HG02870 (cell line): ENCODE measurements around the gene GHR.

Source experiments
- ATAC-seq: cut with Tn5 transposase; IDR thresholded peaks from one replicate; pipeline ENCODE4 v1.9.1; 2021; ENCODE audit warnings: mild to moderate bottlenecking, moderate library complexity; ENCODE audit not compliant: unreplicated experiment

Gene GHR

DNA sequence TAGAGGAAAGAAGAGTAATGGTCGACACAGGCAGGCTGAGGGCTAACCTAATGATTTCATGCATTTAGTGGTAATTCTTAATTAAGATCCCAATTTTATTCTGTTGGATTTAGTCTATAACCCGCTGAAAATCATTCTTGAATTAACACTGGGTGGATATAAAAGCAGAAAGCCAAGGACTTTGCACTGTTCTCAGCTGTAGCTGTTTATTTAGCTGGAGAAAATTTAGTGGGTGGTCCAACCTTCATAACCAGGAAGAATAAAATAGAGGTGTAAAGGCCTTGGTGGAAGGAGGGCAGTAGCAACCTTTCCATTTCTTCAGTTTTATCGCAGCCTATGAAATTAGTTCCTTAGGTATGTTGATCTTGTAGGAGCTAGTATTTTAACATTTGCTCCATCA is 92.3 kb downstream of the GHR start:
- ATAC-seq: no peak

- no peak for ATAC-seq
These were observed 93.2 kb downstream of the GHR start for GRCh38 chr5:42516282-42517042.

GRCh38 chr5:42517164-42517563 is 93.9 kb downstream of the GHR start:
- no peak for ATAC-seq

DNA sequence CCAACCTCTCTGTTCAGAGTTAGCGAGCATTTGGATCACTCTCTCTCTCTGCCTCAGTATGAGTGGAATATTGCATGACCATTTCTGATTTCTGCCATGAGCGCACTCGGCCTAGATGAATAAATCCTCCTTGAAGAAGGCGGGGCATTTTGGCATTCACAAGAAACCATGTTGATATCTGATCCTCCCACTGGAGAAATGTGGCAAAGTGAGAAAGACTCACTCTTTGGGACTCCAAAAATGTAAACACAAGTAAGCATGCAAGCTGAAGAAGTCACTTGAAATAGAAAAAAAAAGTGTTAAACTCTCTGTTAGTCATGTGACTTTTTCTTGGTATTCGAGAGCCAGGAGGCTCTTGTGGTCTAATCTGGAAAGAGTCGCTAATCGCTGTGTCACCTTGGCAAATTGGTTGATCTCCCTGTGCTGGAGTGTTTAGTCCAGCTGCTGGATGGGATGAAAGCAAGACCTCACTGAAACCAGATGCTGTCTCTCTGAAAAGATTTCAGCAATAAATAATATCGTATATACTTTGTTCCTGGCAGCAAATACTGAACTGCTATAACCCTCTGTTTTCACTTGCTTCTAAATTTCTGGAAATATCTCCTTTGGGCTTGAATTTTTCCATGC is 95.5 kb downstream of the GHR start:
- ATAC-seq: no peak

DNA sequence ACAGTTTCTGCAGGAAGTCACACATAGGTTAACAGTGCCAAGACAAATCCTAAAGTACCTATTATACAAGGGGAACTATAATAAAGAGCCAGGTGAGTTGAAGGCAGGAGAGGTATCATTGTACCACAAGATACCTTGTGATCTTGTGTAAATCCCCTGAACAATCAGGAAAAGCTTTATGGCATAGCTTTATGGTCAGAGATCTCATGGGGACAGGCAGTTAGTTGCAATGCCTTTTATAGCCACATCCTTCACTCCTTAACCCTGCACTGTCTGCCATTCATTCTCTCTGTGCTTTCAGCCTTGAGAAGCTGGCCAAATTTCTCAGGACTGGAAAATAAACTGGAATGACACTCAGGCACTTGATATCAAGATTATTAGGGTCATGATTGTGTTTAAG is 97.0 kb downstream of the GHR start:
- ATAC-seq: no peak

DNA sequence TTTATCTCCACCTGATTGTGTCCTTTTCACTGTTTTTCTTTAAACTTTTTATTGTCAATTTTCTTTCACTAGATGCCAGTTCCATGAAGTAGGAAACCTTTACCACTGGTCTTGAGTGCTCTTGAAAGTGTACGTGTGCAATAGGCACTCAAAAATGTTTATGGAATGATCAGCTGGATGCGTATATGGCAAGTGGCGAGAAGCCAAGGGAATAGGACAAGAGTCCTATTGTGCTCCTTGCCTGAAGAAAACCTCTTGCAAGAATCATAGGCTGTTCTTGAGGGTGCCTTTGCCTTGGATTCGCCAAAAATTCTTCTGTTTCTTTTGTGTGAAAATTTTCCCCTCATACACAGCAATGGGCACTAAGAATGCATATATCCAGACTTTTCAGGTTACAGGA is 97.7 kb downstream of the GHR start:
- no peak for ATAC-seq

GRCh38 chr5:42521406-42521805 is 98.2 kb downstream of the GHR start:
- ATAC-seq: no peak

GRCh38 chr5:42522783-42523182 is 99.5 kb downstream of the GHR start:
- ATAC-seq: no peak

DNA sequence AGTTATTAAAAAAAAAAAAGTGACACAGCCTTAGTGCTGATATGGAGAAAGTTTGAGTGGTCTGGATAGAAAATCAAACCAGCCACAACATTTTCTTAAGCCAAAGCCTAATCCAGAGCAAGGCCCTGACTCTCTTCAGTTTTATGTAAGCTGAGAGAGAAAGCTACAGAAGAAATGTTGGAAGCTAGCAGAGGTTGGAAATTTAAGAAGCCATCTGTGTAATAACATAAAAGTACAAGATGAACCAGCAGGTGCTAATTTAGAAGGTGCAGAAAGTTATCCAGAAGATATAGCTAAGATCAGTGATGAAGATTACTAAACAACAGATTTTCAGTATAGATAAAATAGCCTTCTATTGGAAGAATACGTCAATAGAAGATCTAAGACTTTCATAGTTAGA is 102.9 kb downstream of the GHR start:
- no peak for ATAC-seq

- ATAC-seq: no peak
These were observed 108.4 kb downstream of the GHR start for GRCh38 chr5:42531611-42532010.

DNA sequence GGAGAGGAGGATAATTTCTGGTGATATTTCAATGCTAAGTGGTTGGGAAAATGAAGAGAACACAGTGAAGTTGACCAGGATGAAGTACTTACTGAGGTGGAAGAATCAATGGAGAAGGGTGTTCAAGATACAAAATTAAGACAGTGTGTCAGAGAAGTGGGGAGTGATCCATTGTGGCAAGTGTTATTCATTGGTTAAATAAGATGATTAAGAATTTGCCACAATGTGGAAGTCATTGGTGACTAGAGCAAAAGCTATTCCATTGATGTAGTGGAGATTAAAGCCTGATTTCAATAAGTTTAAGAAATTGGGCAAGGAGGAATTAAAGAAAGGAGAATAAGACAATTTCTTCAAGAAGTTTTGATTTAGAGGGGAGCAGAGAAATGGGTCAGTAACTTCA is 118.9 kb downstream of the GHR start:
- ATAC-seq: no peak

- ATAC-seq: no peak
These were observed 120.5 kb downstream of the GHR start for GRCh38 chr5:42543774-42544173.

GRCh38 chr5:42545038-42545437 is 121.8 kb downstream of the GHR start:
- ATAC-seq: no peak

GRCh38 chr5:42547141-42547540 is 123.9 kb downstream of the GHR start:
- no peak for ATAC-seq

- no peak for ATAC-seq
These were observed 124.7 kb downstream of the GHR start for GRCh38 chr5:42547894-42548293.

- ATAC-seq: no peak
These were observed 129.4 kb downstream of the GHR start for GRCh38 chr5:42552597-42552996.

- no peak for ATAC-seq
These were observed 130.2 kb downstream of the GHR start for GRCh38 chr5:42553461-42553860.

DNA sequence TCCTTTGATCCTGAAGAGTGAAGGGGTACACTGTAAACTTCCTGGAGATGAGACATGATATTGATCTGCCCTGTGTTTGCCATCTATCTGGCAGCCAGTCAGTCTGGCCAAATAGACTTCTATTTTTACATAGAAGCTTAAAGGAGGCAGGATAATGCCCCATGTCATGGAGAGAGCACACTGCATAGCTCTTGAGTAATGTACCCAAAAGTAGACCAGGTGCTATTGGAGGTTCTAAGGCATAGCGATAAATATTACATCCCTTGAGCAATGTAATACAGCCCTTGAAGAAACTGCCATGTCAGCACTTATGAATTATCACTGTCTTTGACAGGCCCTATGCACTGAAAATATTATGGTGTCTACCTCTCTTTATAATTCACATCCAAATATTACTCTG is 131.8 kb downstream of the GHR start:
- no peak for ATAC-seq

DNA sequence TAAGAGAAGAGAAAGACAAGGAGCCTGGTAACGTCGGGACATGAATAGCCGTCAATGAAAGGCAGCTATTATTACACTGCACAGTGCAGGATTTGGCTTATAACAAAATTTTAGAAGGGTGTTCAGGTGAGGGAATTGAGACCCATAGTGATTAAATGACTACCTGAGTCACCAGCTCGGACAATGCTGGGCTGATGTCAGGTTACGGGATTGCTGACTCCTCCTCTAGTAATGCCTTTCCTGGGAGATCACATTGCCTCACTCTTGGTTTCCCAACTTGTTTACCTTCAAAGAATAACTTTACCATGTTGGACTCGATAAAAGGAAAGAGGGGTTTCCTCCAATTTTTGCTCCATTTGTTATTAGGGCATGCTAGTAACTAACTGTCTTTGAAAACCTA is 132.6 kb downstream of the GHR start:
- no peak for ATAC-seq

GRCh38 chr5:42557689-42558088 is 134.4 kb downstream of the GHR start:
- ATAC-seq: no peak

DNA sequence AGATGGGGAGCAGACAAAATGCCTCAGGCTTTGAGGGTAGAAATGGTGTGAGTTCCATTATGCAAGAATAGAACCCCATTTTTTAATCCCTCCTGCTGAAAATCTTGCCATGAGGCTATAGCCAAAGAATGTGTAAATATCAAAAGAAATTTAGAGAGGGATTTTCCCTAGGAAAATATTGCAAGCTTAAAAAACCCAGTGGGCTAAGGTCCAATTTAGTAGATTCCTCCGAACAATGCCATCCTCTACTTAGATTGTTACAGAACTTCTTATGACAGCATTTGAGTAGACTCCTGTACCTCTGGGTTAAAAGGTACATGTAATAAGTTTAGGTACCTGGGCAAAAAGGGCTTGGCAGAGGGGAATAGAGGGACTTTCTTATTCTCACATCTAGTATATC is 138.4 kb downstream of the GHR start:
- no peak for ATAC-seq

GRCh38 chr5:42564689-42565356 is 141.6 kb downstream of the GHR start:
- ATAC-seq: no peak
